GM21360 (cell line): ENCODE results near the gene TCTN3.
"Not testable (repeated sequence)": the region's sequence is repeated elsewhere in the genome, so short reads cannot be mapped to it uniquely, and the experiment has no call there.

Experiments
- ATAC-seq: cut with Tn5 transposase; IDR thresholded peaks from one replicate; pipeline ENCODE4 v1.9.1; 2021; ENCODE audit warnings: mild to moderate bottlenecking, moderate library complexity; ENCODE audit not compliant: unreplicated experiment

The TCTN3 gene

DNA sequence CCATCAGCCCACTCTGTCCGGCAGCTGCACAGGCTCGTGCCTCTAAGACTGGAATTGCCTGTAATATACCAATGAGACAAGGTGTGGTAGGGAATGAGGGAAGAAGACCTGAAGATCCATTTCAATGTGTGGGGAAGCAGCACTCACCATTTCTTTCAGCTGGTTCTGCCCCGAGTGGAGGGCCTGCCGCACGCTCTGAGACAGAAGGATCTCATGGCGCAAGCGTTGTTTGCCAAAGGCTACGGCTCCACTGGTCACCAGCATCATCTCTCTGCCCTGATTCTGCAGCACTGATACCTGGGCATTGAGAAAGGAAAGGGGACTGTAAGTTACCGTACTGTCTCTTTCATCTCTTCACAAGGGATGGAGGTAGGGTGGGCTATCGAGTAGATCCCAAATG lies 56.6 kb downstream of the TCTN3 start:
- no peak for ATAC-seq

DNA sequence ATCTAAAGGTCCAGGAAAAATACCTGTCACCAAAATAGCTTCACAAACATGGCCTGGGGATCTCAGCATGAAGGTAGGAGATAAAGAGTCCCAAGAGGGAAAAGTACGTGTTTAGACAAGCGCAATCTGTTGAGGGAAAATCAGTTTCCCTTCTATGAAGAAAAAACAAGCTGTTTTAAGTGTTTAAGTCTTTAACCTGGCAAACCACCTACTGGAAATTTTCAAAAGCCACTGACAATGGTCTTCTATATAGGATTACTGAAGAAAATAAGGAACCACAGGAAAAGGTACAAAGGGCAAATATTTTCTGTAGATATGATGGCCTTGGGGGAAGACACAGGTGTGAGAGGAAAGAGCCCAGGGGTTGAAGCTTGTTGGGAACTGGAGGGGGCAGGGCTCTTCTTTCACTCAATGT lies 58.4 kb downstream of the TCTN3 start:
- no peak for ATAC-seq

DNA sequence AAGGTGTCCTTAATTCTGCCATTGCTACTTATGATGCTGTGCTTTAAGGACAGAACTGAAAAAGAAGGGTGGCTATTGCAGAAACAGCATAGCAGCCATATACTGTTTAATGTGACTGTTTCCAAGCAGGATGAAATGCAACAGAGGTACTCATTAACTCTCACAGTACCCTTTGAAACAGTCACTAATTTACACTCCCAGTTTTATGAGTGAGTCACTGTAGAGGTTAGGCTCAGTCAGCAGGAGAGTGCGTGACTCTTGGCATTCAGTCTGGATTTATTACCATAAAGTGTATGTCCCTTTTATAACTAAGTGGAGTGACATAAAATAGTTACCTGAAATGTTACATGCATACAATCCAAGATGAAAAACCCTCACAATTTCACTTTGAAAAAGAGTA lies 64.9 kb downstream of the TCTN3 start:
- ATAC-seq = no peak

DNA sequence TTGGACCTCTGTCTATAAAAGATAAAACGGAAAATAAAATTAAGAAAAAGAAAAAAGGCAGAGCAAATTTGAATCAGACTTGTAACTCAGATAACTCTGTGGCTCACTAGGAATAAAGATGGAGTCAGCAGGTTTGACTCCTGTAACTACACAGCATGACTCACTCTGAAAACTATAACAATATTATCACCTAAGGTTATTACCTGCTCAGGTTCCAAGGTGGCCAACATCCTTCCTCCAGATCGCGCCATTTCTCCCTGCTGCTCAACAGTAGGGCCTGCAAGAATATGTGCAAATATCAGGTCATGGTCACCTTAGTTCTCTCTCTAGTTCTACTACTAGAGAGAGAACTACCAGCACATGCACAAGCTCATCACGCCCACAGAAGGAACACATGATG lies 67.2 kb downstream of the TCTN3 start:
- no peak for ATAC-seq

DNA sequence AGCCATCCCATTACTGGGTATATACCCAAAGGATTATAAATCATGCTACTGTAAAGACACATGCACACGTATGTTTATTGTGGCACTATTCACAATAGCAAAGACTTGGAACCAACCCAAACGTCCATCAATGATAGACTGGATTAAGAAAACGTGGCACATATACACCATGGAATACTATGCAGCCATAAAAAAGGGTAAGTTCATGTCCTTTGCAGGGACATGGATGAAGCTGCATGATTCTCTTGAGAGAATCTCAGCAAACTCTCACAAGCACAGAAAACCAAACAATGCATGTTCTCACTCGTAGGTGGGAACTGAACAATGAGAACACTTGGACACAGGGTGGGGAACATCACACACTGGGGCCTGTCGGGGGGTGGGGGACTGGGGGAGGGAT lies 73.3 kb downstream of the TCTN3 start:
- not testable (repeated sequence) for ATAC-seq

DNA sequence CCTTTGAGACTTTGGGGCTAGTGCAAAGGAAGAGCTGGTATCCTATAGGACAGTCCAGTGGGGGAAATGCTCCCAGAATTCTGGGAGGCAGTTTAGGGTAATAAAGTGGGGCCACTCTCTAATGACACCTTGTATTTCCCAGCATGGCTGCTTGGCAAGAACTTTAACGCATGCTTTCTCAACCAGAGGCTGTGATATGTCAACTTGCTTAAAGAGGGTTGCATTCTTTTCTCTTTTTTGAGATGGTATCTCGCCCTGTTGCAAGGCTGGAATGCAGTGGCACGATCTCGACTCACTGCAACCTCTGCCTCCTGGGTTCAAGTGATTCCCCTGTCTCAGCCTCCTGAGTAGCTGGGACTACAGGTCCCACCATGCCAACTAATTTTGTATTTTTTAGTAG lies 75.6 kb downstream of the TCTN3 start:
- no peak for ATAC-seq

DNA sequence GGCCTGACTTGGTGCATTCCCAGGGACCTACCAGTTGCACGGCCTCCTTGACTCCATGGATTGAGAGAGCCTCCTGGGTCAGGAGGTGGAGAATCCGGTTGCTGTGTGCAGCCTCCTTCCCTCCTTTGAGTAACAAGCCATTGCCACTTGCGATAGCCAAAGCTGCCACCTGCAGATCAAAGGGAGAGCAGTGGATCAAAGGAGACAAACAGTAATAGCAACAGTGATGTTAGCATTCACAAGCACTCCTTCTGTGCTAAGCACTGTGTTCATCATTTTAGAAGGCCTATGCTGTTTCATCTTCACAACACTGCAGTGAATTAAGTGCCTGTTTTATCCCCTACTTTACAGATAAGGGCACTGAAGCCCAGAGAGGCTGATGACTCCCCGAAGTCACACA lies 77.3 kb downstream of the TCTN3 start:
- no peak for ATAC-seq
